Epithelial cell of proximal tubule (primary cell): ENCODE measurements around the gene PKNOX2. TPM values are rescaled to one million over a fixed set of nuclear protein-coding genes. Genes with fewer than 3 reads are reported as not detected.

Experiments
- DNase-seq: peaks from one replicate; pipeline ENCODE4 v3.0.0-alpha.2; 2011; ENCODE audit warnings: low read depth
- H3K4me3 ChIP-seq: 2 replicates; pipeline ENCODE4 v1.5.1; 2011; ENCODE audit warnings: low read depth, mild to moderate bottlenecking, low read length
- CTCF ChIP-seq: conservative IDR thresholded peaks from 2 replicates; pipeline ENCODE4 v1.5.1; 2012; ENCODE audit warnings: low read depth, mild to moderate bottlenecking, low read length
- total RNA-seq: library from RNA; depleted of rRNA; stranded (reverse); fragments of >200 nt; gene quantifications from 2 replicates; pipeline ENCODE4 v1.2.3, GENCODE V29; 2015

PKNOX2 gene
- total RNA-seq, 1 donor from 2014 or later = not detected

- H3K4me3 ChIP-seq = no peak overlapping the region
- no peak for DNase-seq
- TF ChIP-seq CTCF = no peak
Measured at GRCh38 chr11:125141178-125141577, 23.4 kb upstream of the PKNOX2 start.

GRCh38 chr11:125141686-125142535 lies 22.6 kb upstream of the PKNOX2 start:
- TF ChIP-seq CTCF = peak; percentile 94
- H3K4me3 ChIP-seq = no peak overlapping the region
- no peak for DNase-seq

- no peak for TF ChIP-seq CTCF
- no peak for DNase-seq
- H3K4me3 ChIP-seq = no peak overlapping the region
Measured at GRCh38 chr11:125146232-125146631, 18.3 kb upstream of the PKNOX2 start.

DNA sequence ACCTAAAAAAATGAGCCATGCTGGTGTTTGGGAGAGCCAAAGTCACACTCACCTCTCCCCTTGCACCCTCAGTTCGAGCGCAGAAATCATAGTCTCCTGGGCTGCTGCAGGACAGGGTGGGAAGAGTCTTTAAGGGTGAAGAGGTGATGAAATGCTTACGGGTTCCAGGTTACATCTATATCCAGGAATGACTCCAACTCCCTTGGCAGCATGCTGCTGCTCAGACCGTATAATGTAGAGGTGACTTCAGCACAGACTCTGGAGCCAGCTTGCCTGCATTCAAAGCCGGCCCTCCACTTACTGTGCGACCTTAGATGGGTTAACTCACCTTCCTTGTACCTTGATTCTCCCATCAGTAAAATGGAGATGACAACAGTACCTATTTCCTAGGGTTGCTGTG lies 17.3 kb upstream of the PKNOX2 start:
- no peak for TF ChIP-seq CTCF
- no peak overlapping the region for H3K4me3 ChIP-seq

GRCh38 chr11:125148011-125148410 lies 16.5 kb upstream of the PKNOX2 start:
- no peak overlapping the region for H3K4me3 ChIP-seq
- no peak for DNase-seq
- TF ChIP-seq CTCF = no peak

More for the DNA sequence above, 17.3 kb upstream of the PKNOX2 start:
- DNase-seq = no peak

DNA sequence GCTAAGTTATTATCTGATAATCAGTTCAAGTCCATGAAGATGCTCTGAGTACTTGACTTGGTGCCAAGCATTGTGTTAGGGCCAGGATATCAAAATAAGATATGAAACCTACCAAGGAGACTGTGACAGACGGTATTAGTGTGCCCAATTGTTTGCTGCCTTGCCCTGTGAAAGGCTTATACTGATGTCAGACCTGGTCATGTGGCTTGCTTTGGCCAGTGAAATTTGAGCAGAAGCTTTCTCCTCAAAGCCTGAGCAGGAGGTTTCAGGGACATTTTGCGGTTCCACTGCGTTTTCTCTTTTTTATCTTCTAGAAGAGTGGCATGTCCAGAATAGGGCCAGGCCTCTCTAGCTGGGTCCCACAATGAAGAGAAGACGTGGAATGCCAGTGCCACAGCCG lies 15.8 kb upstream of the PKNOX2 start:
- no peak for DNase-seq
- no peak overlapping the region for H3K4me3 ChIP-seq
- no peak for TF ChIP-seq CTCF

GRCh38 chr11:125153837-125154236 lies 10.7 kb upstream of the PKNOX2 start:
- no peak overlapping the region for H3K4me3 ChIP-seq
- TF ChIP-seq CTCF = no peak
- no peak for DNase-seq
